H1 (cell line): ENCODE results near the gene PPEF2. TPM values are rescaled to one million over a fixed set of nuclear protein-coding genes. Genes with fewer than 3 reads are reported as not detected.

Source experiments
- ASH2L ChIP-seq: fragments of 200-600, 300-600 bp; sonication (generic); IDR thresholded peaks from one replicate; pipeline ENCODE4 v1.7.1; 2017; ENCODE audit warnings: low read length
- BRCA1 ChIP-seq: IDR thresholded peaks from 2 replicates; pipeline ENCODE4 v1.6.1; 2012; ENCODE audit warnings: low read depth, low read length, improper control_type of control experiment
- CEBPB ChIP-seq: IDR thresholded peaks from 2 replicates; pipeline ENCODE4 v1.6.1; 2012; ENCODE audit warnings: low read depth, low read length
- CREB1 ChIP-seq: IDR thresholded peaks from 2 replicates; pipeline ENCODE4 v1.6.1; 2012; ENCODE audit warnings: inconsistent platforms
- EZH2 ChIP-seq: fragments of 200-600 bp; sonication (generic); IDR thresholded peaks from 2 replicates; pipeline ENCODE4 v1.7.1; 2012; ENCODE audit warnings: low read depth, mild to moderate bottlenecking, moderate library complexity, low read length, inconsistent platforms; ENCODE audit not compliant: severe bottlenecking
- GABPA ChIP-seq: IDR thresholded peaks from 2 replicates; pipeline ENCODE4 v1.6.1; 2011; ENCODE audit warnings: mild to moderate bottlenecking, low read length, moderate library complexity, borderline replicate concordance; ENCODE audit not compliant: insufficient read depth
- GTF2F1 ChIP-seq: IDR thresholded peaks from 2 replicates; pipeline ENCODE4 v1.6.1; 2012; ENCODE audit warnings: low read depth, low read length, improper control_type of control experiment, borderline replicate concordance
- NRF1 ChIP-seq: IDR thresholded peaks from 2 replicates; pipeline ENCODE4 v1.6.1; 2011; ENCODE audit warnings: mild to moderate bottlenecking, low read depth, low read length, improper control_type of control experiment
- PHF8 ChIP-seq: fragments of 200-600 bp; sonication (generic); conservative IDR thresholded peaks from 2 replicates; pipeline ENCODE4 v1.7.1; 2012; ENCODE audit warnings: low read depth, mild to moderate bottlenecking, inconsistent platforms, low read length, moderate library complexity
- POLR2A ChIP-seq, 2 experiments: IDR thresholded peaks; 1 replicate in 1 of 2; 2 replicates in 1 of 2; pipeline ENCODE4 v1.6.1; 2011; ENCODE audit warnings: low read depth in 2 of 2, low read length in 2 of 2, mild to moderate bottlenecking in 2 of 2; ENCODE audit errors: control extremely low read depth in 1 of 2
- RBBP5 ChIP-seq: IDR thresholded peaks from 2 replicates; pipeline ENCODE4 v1.7.1; 2012; ENCODE audit warnings: low read depth, mild to moderate bottlenecking, inconsistent platforms, low read length, moderate library complexity, borderline replicate concordance
- SP4 ChIP-seq: IDR thresholded peaks from 2 replicates; pipeline ENCODE4 v1.6.1; 2012; ENCODE audit warnings: low read length, inconsistent platforms
- TAF1 ChIP-seq: IDR thresholded peaks from 2 replicates; pipeline ENCODE4 v1.6.1; 2011; ENCODE audit warnings: mild to moderate bottlenecking, low read depth, low read length
- TAF7 ChIP-seq: optimal IDR thresholded peaks from 2 replicates; pipeline ENCODE3; 2011; ENCODE audit warnings: low read depth, mild to moderate bottlenecking, inconsistent platforms, low read length, moderate library complexity, borderline replicate concordance
- TBP ChIP-seq: IDR thresholded peaks from 2 replicates; pipeline ENCODE4 v1.6.1; 2011; ENCODE audit warnings: low read depth, low read length, improper control_type of control experiment
- TCF12 ChIP-seq: IDR thresholded peaks from 2 replicates; pipeline ENCODE4 v1.6.1; 2011; ENCODE audit warnings: low read depth, mild to moderate bottlenecking, low read length
- TEAD4 ChIP-seq: IDR thresholded peaks from 2 replicates; pipeline ENCODE4 v1.6.1; 2012; ENCODE audit warnings: low read depth, low read length, inconsistent platforms, mixed read lengths
- YY1 ChIP-seq: IDR thresholded peaks from 2 replicates; pipeline ENCODE4 v1.6.1; 2011; ENCODE audit warnings: low read depth, mild to moderate bottlenecking, low read length
- ZNF274 ChIP-seq: IDR thresholded peaks from 2 replicates; pipeline ENCODE4 v1.7.0; 2012; ENCODE audit warnings: low read length, borderline replicate concordance; ENCODE audit errors: extremely low read depth
- polyA plus RNA-seq, 7 experiments: library from polyadenylated mRNA; depleted of rRNA in 3 of 7; stranded (reverse) in 5 of 7; unstranded in 2 of 7; fragments of >200 nt in 5 of 7; fragments of 200-250 nt in 2 of 7; gene quantifications; 1 replicate in 5 of 7; 2 replicates in 1 of 7; 4 replicates in 1 of 7; pipeline versions ENCODE4 v1.2.1 to v1.2.3, GENCODE V29; 2011 to 2013; ENCODE audit warnings: missing spikeins in 2 of 7, mixed read lengths in 2 of 7
- total RNA-seq: library from RNA; stranded (reverse); fragmentation: NEBNext Ultra II Directional; extraction: Animal tissue kit (Norgen Biotek cat#: 25700); gene quantifications from 2 replicates; pipeline ENCODE4 v1.2.1, GENCODE V29; 2021
- TF ChIP-seq, protein P1 (sequence below), 3 experiments: IDR thresholded peaks; 1 replicate in 2 of 3; 2 replicates in 1 of 3; pipeline versions ENCODE4 v1.5.1 to v1.6.1; 2011; ENCODE audit warnings: low read length in 3 of 3, mild to moderate bottlenecking in 3 of 3, inconsistent platforms in 2 of 3, low read depth in 1 of 3, moderate library complexity in 1 of 3; ENCODE audit not compliant: insufficient read depth in 1 of 3; ENCODE audit errors: control extremely low read depth in 1 of 3
- TF ChIP-seq, protein P2 (sequence below): IDR thresholded peaks from 2 replicates; pipeline ENCODE4 v1.6.1; 2011; ENCODE audit warnings: low read length, improper control_type of control experiment

PPEF2 gene
- total and polyA plus RNA-seq, 2 of the 8 experiments (the other 6 are each of a cell fraction or from before 2014, with no cell fraction given): not detected

DNA sequence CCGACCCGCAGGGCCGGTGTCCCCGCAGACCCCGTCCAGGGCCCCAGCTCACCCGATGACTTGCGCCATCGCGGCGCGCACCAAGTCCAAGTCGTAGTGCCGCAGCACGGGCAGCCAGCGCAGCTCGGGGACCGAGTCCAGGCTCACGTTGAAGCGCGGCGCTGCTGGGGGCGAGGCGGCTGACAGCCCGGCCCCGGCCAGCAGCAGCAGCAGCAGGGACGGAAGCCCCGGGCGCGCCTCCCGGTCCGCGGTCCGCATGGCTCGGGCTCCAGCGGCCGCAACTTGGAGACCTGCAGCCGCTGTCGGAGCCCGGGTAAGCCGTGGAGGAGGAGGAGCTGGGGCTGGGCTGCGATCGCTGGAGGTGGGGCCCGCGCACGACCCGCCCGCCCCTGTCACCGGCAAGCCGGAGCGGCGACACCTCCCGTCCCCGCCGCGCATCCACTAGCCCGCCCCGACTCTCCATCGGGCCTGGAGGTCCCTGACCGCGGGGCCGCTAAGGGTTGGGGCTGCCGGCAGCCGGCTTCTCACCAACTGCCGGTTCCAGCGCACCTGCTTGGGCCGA, 38.5 kb upstream of the PPEF2 start, which contains the start of gene NAAA (continued):
- TF ChIP-seq ZNF274 (no peak), GTF2F1 (no peak), YY1 (no peak), SP4 (peak; percentile 58; the same call in 1 of the 2 replicates), ASH2L (peak; percentile 58), RBBP5 (no peak; the same call in 1 of the 2 replicates), CREB1 (no peak; the same call in none of the 2 replicates), TBP (peak; percentile 43; the same call in 1 of the 2 replicates), EZH2 (no peak), CEBPB (peak; percentile 45; the same call in 1 of the 2 replicates), NRF1 (no peak), TCF12 (0 out of 2 replicates have a peak, but pooled peaks have one; percentile 16), POLR2A (IDR thresholded peaks at IDR 0.05; ENCODE audit: control extremely low read depth in 1 of 2, low read depth in 2 of 2, low read length in 2 of 2) (peak in 1 of 2 experiments; percentile 59; a peak in 1 of 3 replicates), BRCA1 (no peak), PHF8 (0 out of 2 replicates have a peak, but pooled peaks have one; percentile 3), GABPA (0 out of 2 replicates have a peak, but pooled peaks have one; percentile 13), TEAD4 (no peak; the same call in 1 of the 2 replicates), TAF7 (no peak), TAF1 (peak; percentile 50; the same call in 1 of the 2 replicates)
- TF ChIP-seq, protein P1, sequence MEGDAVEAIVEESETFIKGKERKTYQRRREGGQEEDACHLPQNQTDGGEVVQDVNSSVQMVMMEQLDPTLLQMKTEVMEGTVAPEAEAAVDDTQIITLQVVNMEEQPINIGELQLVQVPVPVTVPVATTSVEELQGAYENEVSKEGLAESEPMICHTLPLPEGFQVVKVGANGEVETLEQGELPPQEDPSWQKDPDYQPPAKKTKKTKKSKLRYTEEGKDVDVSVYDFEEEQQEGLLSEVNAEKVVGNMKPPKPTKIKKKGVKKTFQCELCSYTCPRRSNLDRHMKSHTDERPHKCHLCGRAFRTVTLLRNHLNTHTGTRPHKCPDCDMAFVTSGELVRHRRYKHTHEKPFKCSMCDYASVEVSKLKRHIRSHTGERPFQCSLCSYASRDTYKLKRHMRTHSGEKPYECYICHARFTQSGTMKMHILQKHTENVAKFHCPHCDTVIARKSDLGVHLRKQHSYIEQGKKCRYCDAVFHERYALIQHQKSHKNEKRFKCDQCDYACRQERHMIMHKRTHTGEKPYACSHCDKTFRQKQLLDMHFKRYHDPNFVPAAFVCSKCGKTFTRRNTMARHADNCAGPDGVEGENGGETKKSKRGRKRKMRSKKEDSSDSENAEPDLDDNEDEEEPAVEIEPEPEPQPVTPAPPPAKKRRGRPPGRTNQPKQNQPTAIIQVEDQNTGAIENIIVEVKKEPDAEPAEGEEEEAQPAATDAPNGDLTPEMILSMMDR (IDR thresholded peaks at IDR 0.05; ENCODE audit: control extremely low read depth in 1 of 3, insufficient read depth in 1 of 3, low read depth in 1 of 3, low read length in 3 of 3): peak; percentile 42 to 66 (median 64)
- TF ChIP-seq, protein P2, sequence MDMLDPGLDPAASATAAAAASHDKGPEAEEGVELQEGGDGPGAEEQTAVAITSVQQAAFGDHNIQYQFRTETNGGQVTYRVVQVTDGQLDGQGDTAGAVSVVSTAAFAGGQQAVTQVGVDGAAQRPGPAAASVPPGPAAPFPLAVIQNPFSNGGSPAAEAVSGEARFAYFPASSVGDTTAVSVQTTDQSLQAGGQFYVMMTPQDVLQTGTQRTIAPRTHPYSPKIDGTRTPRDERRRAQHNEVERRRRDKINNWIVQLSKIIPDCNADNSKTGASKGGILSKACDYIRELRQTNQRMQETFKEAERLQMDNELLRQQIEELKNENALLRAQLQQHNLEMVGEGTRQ: no peak
